ENCODE data around the gene ZNF407. TPM values are rescaled to one million over a fixed set of nuclear protein-coding genes. Genes with fewer than 3 reads are reported as not detected.

Gene ZNF407
- total RNA-seq, 1 donor from 2014 or later: 9.0 TPM

DNA sequence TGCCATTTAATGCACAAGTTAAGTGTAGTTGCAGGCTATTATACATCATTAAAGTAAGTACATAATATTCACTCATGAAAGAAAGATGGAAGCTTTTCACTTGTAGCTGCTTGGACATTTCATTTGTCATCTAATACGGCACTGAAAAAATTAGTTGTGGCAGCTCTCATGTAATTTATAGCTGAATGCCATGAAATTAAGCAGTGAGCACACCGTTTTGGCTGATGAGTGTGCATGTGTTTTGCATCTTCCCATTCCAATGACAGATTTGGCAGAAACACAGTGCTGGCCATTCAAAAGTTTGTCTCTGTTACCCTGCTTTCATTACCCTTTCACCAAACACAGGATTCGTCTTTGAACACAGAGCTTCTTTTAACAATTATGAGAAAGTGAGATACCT, 437.3 kb downstream of the ZNF407 start:
- H2AFZ ChIP-seq (replicated peaks): no peak overlapping the region
- DNase-seq (ENCODE audit: low spot score): no peak
- no peaks in the 10 kb centered on the region for H3K4me1 ChIP-seq
- H3K27me3 ChIP-seq: no peaks in the 10 kb centered on the region
- H3K36me3 ChIP-seq: no peaks in the 10 kb centered on the region
- TF ChIP-seq EZH2 (IDR thresholded peaks at IDR 0.05) (no peak), EZH2phosphoT487 (IDR thresholded peaks at IDR 0.05) (no peak)
- TF ChIP-seq, protein P1, sequence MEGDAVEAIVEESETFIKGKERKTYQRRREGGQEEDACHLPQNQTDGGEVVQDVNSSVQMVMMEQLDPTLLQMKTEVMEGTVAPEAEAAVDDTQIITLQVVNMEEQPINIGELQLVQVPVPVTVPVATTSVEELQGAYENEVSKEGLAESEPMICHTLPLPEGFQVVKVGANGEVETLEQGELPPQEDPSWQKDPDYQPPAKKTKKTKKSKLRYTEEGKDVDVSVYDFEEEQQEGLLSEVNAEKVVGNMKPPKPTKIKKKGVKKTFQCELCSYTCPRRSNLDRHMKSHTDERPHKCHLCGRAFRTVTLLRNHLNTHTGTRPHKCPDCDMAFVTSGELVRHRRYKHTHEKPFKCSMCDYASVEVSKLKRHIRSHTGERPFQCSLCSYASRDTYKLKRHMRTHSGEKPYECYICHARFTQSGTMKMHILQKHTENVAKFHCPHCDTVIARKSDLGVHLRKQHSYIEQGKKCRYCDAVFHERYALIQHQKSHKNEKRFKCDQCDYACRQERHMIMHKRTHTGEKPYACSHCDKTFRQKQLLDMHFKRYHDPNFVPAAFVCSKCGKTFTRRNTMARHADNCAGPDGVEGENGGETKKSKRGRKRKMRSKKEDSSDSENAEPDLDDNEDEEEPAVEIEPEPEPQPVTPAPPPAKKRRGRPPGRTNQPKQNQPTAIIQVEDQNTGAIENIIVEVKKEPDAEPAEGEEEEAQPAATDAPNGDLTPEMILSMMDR (IDR thresholded peaks at IDR 0.05): no peak
- Mint-ChIP-seq H3K4me1 (no peaks in the 10 kb centered on the region), H3K27me3 (ENCODE audit: insufficient read depth, low read depth) (no peaks in the 10 kb centered on the region), H3K9me3 (no peaks in the 10 kb centered on the region), H3K36me3 (no peaks in the 10 kb centered on the region), H3K27ac (no peak overlapping the region), H3K4me3 (no peak overlapping the region)
- no peaks in the 10 kb centered on the region for H4K20me1 ChIP-seq (ENCODE audit: low read depth)
- no peaks in the 10 kb centered on the region for H3F3A ChIP-seq (ENCODE audit: low read depth)
- no peaks in the 10 kb centered on the region for H3K79me2 ChIP-seq (ENCODE audit: low read depth)
- no peak overlapping the region for H3K27ac ChIP-seq
- H3K4me2 ChIP-seq: no peak overlapping the region
- H3K9ac ChIP-seq: no peak overlapping the region
- no peaks in the 10 kb centered on the region for H3K9me3 ChIP-seq (ENCODE audit: low read depth)
- no peak overlapping the region for H3K4me3 ChIP-seq

GRCh38 chr18:75035928-75036327, 438.3 kb downstream of the ZNF407 start:
- H3K4me1 Mint-ChIP-seq: no peaks in the 10 kb centered on the region
- Histone ChIP-seq H3K79me2 (ENCODE audit: low read depth) (no peaks in the 10 kb centered on the region), H4K20me1 (ENCODE audit: low read depth) (no peaks in the 10 kb centered on the region), H3K4me1 (no peaks in the 10 kb centered on the region), H3K4me2 (no peak overlapping the region), H3K4me3 (no peak overlapping the region), H2AFZ (replicated peaks) (no peak overlapping the region), H3K27me3 (no peaks in the 10 kb centered on the region), H3K27ac (no peak overlapping the region), H3F3A (ENCODE audit: low read depth) (no peaks in the 10 kb centered on the region), H3K9me3 (ENCODE audit: low read depth) (no peaks in the 10 kb centered on the region), H3K9ac (no peak overlapping the region), H3K36me3 (no peaks in the 10 kb centered on the region)
- H3K4me3 Mint-ChIP-seq: no peak overlapping the region
- DNase-seq (ENCODE audit: low spot score): no peak
- H3K9me3 Mint-ChIP-seq: no peaks in the 10 kb centered on the region
- TF ChIP-seq, protein P1 (IDR thresholded peaks at IDR 0.05): no peak
- TF ChIP-seq EZH2 (IDR thresholded peaks at IDR 0.05): no peak
- no peak for TF ChIP-seq EZH2phosphoT487 (IDR thresholded peaks at IDR 0.05)
- no peaks in the 10 kb centered on the region for H3K27me3 Mint-ChIP-seq (ENCODE audit: insufficient read depth, low read depth)
- H3K36me3 Mint-ChIP-seq: no peaks in the 10 kb centered on the region
- no peak overlapping the region for H3K27ac Mint-ChIP-seq

GRCh38 chr18:75036917-75037688, 439.4 kb downstream of the ZNF407 start:
- TF ChIP-seq, protein P1 (IDR thresholded peaks at IDR 0.05): no peak
- TF ChIP-seq EZH2 (IDR thresholded peaks at IDR 0.05) (no peak), EZH2phosphoT487 (IDR thresholded peaks at IDR 0.05) (no peak)
- H3K36me3 ChIP-seq: no peaks in the 10 kb centered on the region
- no peaks in the 10 kb centered on the region for H3K4me1 ChIP-seq
- no peaks in the 10 kb centered on the region for H3K36me3 Mint-ChIP-seq
- no peaks in the 10 kb centered on the region for H3K79me2 ChIP-seq (ENCODE audit: low read depth)
- H3K4me3 Mint-ChIP-seq: no peak overlapping the region
- no peak overlapping the region for H3K9ac ChIP-seq
- no peak overlapping the region for H2AFZ ChIP-seq (replicated peaks)
- H3K4me1 Mint-ChIP-seq: no peaks in the 10 kb centered on the region
- DNase-seq (ENCODE audit: low spot score): no peak
- no peak overlapping the region for H3K27ac Mint-ChIP-seq
- H3K27ac ChIP-seq: no peak overlapping the region
- no peaks in the 10 kb centered on the region for H3K27me3 ChIP-seq
- H3K9me3 Mint-ChIP-seq: no peaks in the 10 kb centered on the region
- H3K4me2 ChIP-seq: no peak overlapping the region
- no peaks in the 10 kb centered on the region for H3K9me3 ChIP-seq (ENCODE audit: low read depth)
- no peak overlapping the region for H3K4me3 ChIP-seq
- H3F3A ChIP-seq (ENCODE audit: low read depth): no peaks in the 10 kb centered on the region
- no peaks in the 10 kb centered on the region for H4K20me1 ChIP-seq (ENCODE audit: low read depth)
- H3K27me3 Mint-ChIP-seq (ENCODE audit: insufficient read depth, low read depth): no peaks in the 10 kb centered on the region

All from neural progenitor cell (in vitro differentiated cells).